Activated CD8-positive, alpha-beta memory T cell treated with anti-CD3 and anti-CD28 coated beads, Interleukin-2, amount 50 U/mL, for 1 hour (primary cell): Measurements from ENCODE around the gene HSP90AA1.

Source experiments
- DNase-seq: peaks from one replicate; pipeline ENCODE4 v3.0.0-alpha.2; 2020; ENCODE audit errors: extremely low read depth

HSP90AA1 gene

GRCh38 chr14:102042699-102043098, 44.1 kb downstream of the HSP90AA1 start:
- no peak for DNase-seq

- no peak for DNase-seq
Measured at GRCh38 chr14:102040153-102040552, 46.7 kb downstream of the HSP90AA1 start.

DNA sequence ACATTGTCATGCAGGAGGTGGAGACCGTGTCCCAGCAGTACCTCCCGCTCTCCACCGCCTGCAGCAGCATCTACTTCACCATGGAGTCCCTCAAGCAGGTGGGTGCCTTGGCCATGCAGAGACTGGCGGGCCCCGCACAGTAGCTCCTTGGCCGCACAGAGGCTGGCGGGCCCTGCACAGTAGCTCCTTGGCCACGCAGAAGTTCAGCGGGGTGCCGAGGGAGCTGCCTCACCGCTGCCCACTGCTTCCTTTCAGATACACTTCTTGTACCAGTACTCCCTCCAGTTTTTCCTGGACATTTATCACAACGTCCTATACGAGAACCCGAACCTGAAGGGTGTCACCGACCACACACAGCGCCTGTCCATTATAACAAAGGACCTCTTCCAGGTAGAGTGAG, 47.7 kb downstream of the HSP90AA1 start:
- no peak for DNase-seq

DNA sequence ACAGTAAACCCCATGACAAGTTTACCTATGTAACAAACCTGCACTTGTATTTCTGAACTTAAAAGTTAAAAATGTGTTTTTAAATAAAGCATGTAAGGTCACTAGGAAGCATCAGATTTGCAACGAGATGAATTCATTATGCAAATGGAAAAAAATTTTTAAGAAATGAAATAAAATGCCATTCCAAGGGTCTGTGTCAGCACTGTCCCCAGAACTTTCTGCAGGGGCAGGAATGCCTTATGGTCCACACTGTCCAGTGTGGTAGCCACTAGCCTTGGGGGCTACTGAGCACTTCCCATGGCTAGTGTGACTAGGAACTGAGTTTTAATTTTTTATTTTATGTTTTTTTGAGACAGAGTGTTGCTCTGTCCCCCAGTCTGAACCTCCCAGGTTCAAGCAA, 49.2 kb downstream of the HSP90AA1 start:
- DNase-seq: no peak

GRCh38 chr14:102035914-102036313, 50.9 kb downstream of the HSP90AA1 start:
- no peak for DNase-seq

GRCh38 chr14:102034301-102034700, 52.5 kb downstream of the HSP90AA1 start:
- DNase-seq: no peak

DNA sequence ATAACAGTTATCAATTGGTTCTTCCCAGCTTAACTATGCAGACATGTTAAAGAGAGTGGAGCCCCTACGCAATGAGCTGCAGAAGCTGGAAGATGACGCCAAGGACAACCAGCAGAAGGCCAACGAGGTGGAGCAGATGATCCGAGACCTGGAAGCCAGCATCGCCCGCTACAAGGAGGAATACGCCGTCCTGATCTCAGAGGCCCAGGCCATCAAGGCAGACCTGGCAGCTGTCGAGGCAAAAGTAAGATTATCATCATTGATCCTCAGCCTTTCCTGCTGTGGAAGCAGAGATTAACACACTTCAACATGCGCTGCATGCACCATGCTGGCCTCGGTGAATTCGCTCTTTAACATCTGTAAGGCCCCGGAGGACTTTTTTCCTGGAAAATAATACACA, 53.6 kb downstream of the HSP90AA1 start:
- DNase-seq: no peak
